Esophagus muscularis mucosa (tissue), 4 donors: ENCODE results near the gene CACNA1S. TPM values are rescaled to one million over a fixed set of nuclear protein-coding genes. Genes with fewer than 3 reads are reported as not detected.

Experiments
- DNase-seq: peaks from one replicate; pipeline ENCODE4 v3.0.0-alpha.2; 2017; ENCODE audit errors: extremely low spot score
- H3K27ac ChIP-seq, 4 donors: fragments of 200-600 bp; sonication (generic); replicated peaks in 1 of 4; 1 replicate in 3 of 4; 2 replicates in 1 of 4; pipeline ENCODE4 v1.5.1; 2016 to 2019; ENCODE audit warnings: mild to moderate bottlenecking in 1 of 4
- H3K27me3 ChIP-seq, 4 donors: fragments of 200-600 bp; sonication (generic); one replicate each; pipeline versions ENCODE4 v1.5.1 to v1.6.0; 2016 to 2019
- H3K36me3 ChIP-seq, 4 donors: fragments of 200-600 bp; sonication (generic); one replicate each; pipeline ENCODE4 v1.5.1; 2016 to 2019
- H3K4me1 ChIP-seq, 4 donors: fragments of 200-600 bp; sonication (generic); one replicate each; pipeline ENCODE4 v1.5.1; 2016 to 2019
- H3K4me3 ChIP-seq, 4 donors: fragments of 200-600 bp; sonication (generic); 1 replicate in 2 of 4; 2 replicates in 2 of 4; pipeline ENCODE4 v1.5.1; 2016 to 2019; ENCODE audit warnings: mild to moderate bottlenecking in 4 of 4, moderate library complexity in 1 of 4
- H3K9me3 ChIP-seq, 4 donors: fragments of 200-600 bp; sonication (generic); 1 replicate in 3 of 4; 2 replicates in 1 of 4; pipeline ENCODE4 v1.5.1; 2016 to 2019
- EP300 ChIP-seq: sonication (generic); formaldehyde crosslinking; IDR thresholded peaks from one replicate; pipeline ENCODE4 v1.6.1; 2017; ENCODE audit warnings: antibody characterized with exemption
- POLR2A ChIP-seq: fragments of 450-650 bp; IDR thresholded peaks from one replicate; pipeline ENCODE4 v1.6.1; 2017; ENCODE audit warnings: antibody characterized with exemption, moderate library complexity, mild to moderate bottlenecking, low read depth
- POLR2AphosphoS5 ChIP-seq, 2 donors: sonication (generic); formaldehyde crosslinking; IDR thresholded peaks; one replicate each; pipeline ENCODE4 v1.6.1; 2017; ENCODE audit warnings: antibody characterized with exemption in 2 of 2
- WGBS: methylation state at CpG from one replicate; pipeline ENCODE4 v1.1.5; 2018; 5-methylcytosine and 5-hydroxymethylcytosine counted together
- intact Hi-C: fragments of 100-400 bp; cut with DNase I; formaldehyde crosslinking; loops from one replicate; pipeline ENCODE4 v1.15.1; 2023
- total RNA-seq, 4 donors: library from RNA; depleted of rRNA; stranded (reverse); fragments of >200 nt; gene quantifications; one replicate each; pipeline versions ENCODE4 v1.1.0 to v1.2.1, GENCODE V29; 2016
- TF ChIP-seq, protein P1 (sequence below), 3 experiments: fragments of 200-600 bp in 2 of 3; fragments of 450-650 bp in 1 of 3; sonication (generic) in 2 of 3; IDR thresholded peaks; one replicate each; pipeline ENCODE4 v1.5.1; 2017 to 2019; ENCODE audit warnings: antibody characterized with exemption in 3 of 3, mild to moderate bottlenecking in 2 of 3, moderate library complexity in 1 of 3

CACNA1S gene
- total RNA-seq, 4 donors from 2014 or later = not detected

GRCh38 chr1:200999667-201000066, 112.6 kb downstream of the CACNA1S start:
- intact Hi-C loops = no loop called here
- no peak overlapping the region for H3K27ac ChIP-seq
- DNase-seq = no peak
- H3K36me3 ChIP-seq = peaks cover 0 to 17% (median 0%) of the 10 kb centered on the region in 4 donors
- 84% methylated on average over 14 of the region's 14 CpGs for WGBS
- no peak overlapping the region for H3K4me3 ChIP-seq
- H3K27me3 ChIP-seq = no peaks in the 10 kb centered on the region
- no peaks in the 10 kb centered on the region for H3K4me1 ChIP-seq
- TF ChIP-seq EP300 (no peak), POLR2A (no peak), POLR2AphosphoS5 (IDR thresholded peaks at IDR 0.05) (no peak)
- TF ChIP-seq, protein P1, sequence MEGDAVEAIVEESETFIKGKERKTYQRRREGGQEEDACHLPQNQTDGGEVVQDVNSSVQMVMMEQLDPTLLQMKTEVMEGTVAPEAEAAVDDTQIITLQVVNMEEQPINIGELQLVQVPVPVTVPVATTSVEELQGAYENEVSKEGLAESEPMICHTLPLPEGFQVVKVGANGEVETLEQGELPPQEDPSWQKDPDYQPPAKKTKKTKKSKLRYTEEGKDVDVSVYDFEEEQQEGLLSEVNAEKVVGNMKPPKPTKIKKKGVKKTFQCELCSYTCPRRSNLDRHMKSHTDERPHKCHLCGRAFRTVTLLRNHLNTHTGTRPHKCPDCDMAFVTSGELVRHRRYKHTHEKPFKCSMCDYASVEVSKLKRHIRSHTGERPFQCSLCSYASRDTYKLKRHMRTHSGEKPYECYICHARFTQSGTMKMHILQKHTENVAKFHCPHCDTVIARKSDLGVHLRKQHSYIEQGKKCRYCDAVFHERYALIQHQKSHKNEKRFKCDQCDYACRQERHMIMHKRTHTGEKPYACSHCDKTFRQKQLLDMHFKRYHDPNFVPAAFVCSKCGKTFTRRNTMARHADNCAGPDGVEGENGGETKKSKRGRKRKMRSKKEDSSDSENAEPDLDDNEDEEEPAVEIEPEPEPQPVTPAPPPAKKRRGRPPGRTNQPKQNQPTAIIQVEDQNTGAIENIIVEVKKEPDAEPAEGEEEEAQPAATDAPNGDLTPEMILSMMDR (IDR thresholded peaks at IDR 0.05) = no peak
- no peaks in the 10 kb centered on the region for H3K9me3 ChIP-seq

- Histone ChIP-seq H3K36me3 (peaks cover 0 to 11% (median 0%) of the 10 kb centered on the region in 4 donors), H3K27me3 (no peaks in the 10 kb centered on the region), H3K4me3 (no peak overlapping the region), H3K27ac (no peak overlapping the region), H3K9me3 (no peaks in the 10 kb centered on the region), H3K4me1 (no peaks in the 10 kb centered on the region)
- no peak for DNase-seq
- intact Hi-C loops = no loop called here
- TF ChIP-seq POLR2AphosphoS5 (IDR thresholded peaks at IDR 0.05) = no peak
- 95% methylated on average over 16 of the region's 16 CpGs for WGBS
These were observed 113.9 kb downstream of the CACNA1S start for GRCh38 chr1:200998323-200998722.

- Histone ChIP-seq H3K4me1 (no peaks in the 10 kb centered on the region), H3K27me3 (no peaks in the 10 kb centered on the region), H3K9me3 (no peaks in the 10 kb centered on the region), H3K27ac (no peak overlapping the region), H3K4me3 (no peak overlapping the region), H3K36me3 (peaks cover 0 to 36% (median 6%) of the 10 kb centered on the region in 4 donors)
- no peak for DNase-seq
- intact Hi-C loops = no loop called here
- no peak for TF ChIP-seq POLR2AphosphoS5 (IDR thresholded peaks at IDR 0.05)
- no peak for TF ChIP-seq EP300
- TF ChIP-seq, protein P1 (IDR thresholded peaks at IDR 0.05) = no peak
- TF ChIP-seq POLR2A = no peak
- 81% methylated on average over 3 of the region's 4 CpGs for WGBS
These were observed 119.7 kb downstream of the CACNA1S start for GRCh38 chr1:200992382-200993048.

GRCh38 chr1:200991097-200991614, 121.1 kb downstream of the CACNA1S start:
- Histone ChIP-seq H3K36me3 (peaks cover 0 to 36% (median 6%) of the 10 kb centered on the region in 4 donors), H3K27ac (no peak overlapping the region), H3K4me3 (no peak overlapping the region), H3K27me3 (no peaks in the 10 kb centered on the region), H3K9me3 (no peaks in the 10 kb centered on the region), H3K4me1 (no peaks in the 10 kb centered on the region)
- DNase-seq = no peak
- intact Hi-C loops = no loop called here
- TF ChIP-seq POLR2AphosphoS5 (IDR thresholded peaks at IDR 0.05) (no peak), EP300 (no peak), POLR2A (no peak)
- TF ChIP-seq, protein P1 (IDR thresholded peaks at IDR 0.05) = no peak
- 88% methylated on average over 6 of the region's 10 CpGs for WGBS

GRCh38 chr1:200990114-200990513, 122.1 kb downstream of the CACNA1S start:
- Histone ChIP-seq H3K27me3 (no peaks in the 10 kb centered on the region), H3K4me1 (no peaks in the 10 kb centered on the region), H3K36me3 (peaks cover 0 to 30% (median 6%) of the 10 kb centered on the region in 4 donors), H3K4me3 (no peak overlapping the region), H3K27ac (no peak overlapping the region), H3K9me3 (no peaks in the 10 kb centered on the region)
- 88% methylated on average over 9 of the region's 9 CpGs for WGBS
- TF ChIP-seq, protein P1 (IDR thresholded peaks at IDR 0.05) = no peak
- TF ChIP-seq POLR2AphosphoS5 (IDR thresholded peaks at IDR 0.05) (no peak), EP300 (no peak), POLR2A (no peak)
- intact Hi-C loops = no loop called here
- no peak for DNase-seq

Other genes with a start within 250 kb of the CACNA1S start
- gene GPR25, start 239.4 kb downstream of the CACNA1S start, total RNA-seq = not detected
- gene INAVA, start 217.5 kb downstream of the CACNA1S start, total RNA-seq = under 1 TPM in 1 of 4 donors, not detected in 3; 0.63 TPM
- gene KIF21B, start 88.7 kb downstream of the CACNA1S start, total RNA-seq = 1 to 10 TPM; 1.6 to 2.5 (median 1.9) TPM
- gene ASCL5, start 14.8 kb upstream of the CACNA1S start, total RNA-seq = not detected
- 10 to 100 TPM; 40.1 to 56.1 (median 49.5) TPM for gene TMEM9, start 42.0 kb upstream of the CACNA1S start, total RNA-seq
- gene IGFN1, start 78.4 kb upstream of the CACNA1S start, total RNA-seq = not detected
- 1 to 10 TPM in 2 of 4 donors, under 1 TPM in 2; 0.50 to 1.9 (median 1.3) TPM for gene PKP1, start 171.1 kb upstream of the CACNA1S start, total RNA-seq